Erythroblast (primary cell): ENCODE results near the gene FBXL19.

Experiments
- GATA1 ChIP-seq: IDR thresholded peaks from 2 replicates; pipeline ENCODE4 v1.6.1; 2011; ENCODE audit warnings: low read depth, mild to moderate bottlenecking, control low read depth, low read length, moderate library complexity
- POLR2A ChIP-seq: IDR thresholded peaks from 2 replicates; pipeline ENCODE4 v1.6.1; 2011; ENCODE audit warnings: mild to moderate bottlenecking, low read length

- TF ChIP-seq POLR2A = no peak
- no peak for TF ChIP-seq GATA1
Measured at GRCh38 chr16:30979170-30980022, 56.0 kb downstream of the FBXL19 start.
